Measurements from ENCODE around the gene GRIK2. TPM values are rescaled to one million over a fixed set of nuclear protein-coding genes. Genes with fewer than 3 reads are reported as not detected.

Gene GRIK2
- total RNA-seq, 1 donor from 2014 or later: 0.11 TPM

- peaks cover 8% of the 10 kb centered on the region for H3K9me3 Mint-ChIP-seq
- intact Hi-C loops (cut with micrococcal nuclease): no loop called here
- ATAC-seq (ENCODE audit: low read depth): no peak
- POLR2A ChIA-PET: no interaction called here
- no peaks in the 10 kb centered on the region for H3K4me1 Mint-ChIP-seq
- H3K27ac Mint-ChIP-seq: no peak overlapping the region
- no peak for DNase-seq
- no peak overlapping the region for H3K4me3 Mint-ChIP-seq
- TF ChIP-seq CTCF (IDR thresholded peaks at IDR 0.05): no peak
- no peaks in the 10 kb centered on the region for H3K36me3 Mint-ChIP-seq (ENCODE audit: low read depth)
- CTCF ChIA-PET: no interaction called here
- no peaks in the 10 kb centered on the region for H3K27me3 Mint-ChIP-seq
Measured at GRCh38 chr6:102118034-102118433, 724.5 kb downstream of the GRIK2 start.
